SK-N-SH treated with all-trans-retinoic acid at 6 μM for 48 hours (cell line): ENCODE measurements around the gene ANKRD11.

Experiments used
- ATAC-seq: fragments of 200-7000 bp; cut with Tn5 transposase; 3 replicates; pipeline ENCODE4 v1.9.1; 2020; ENCODE audit warnings: mild to moderate bottlenecking, moderate library complexity
- ARNTL ChIP-seq: fragments of 450-650 bp; formaldehyde crosslinking; IDR thresholded peaks from 2 replicates; pipeline ENCODE4 v1.5.0; 2020; ENCODE audit warnings: low read depth, mild to moderate bottlenecking, moderate library complexity, borderline replicate concordance
- CSDC2 ChIP-seq: fragments of 250-450 bp; sonication (Bioruptor Pico); IDR thresholded peaks from 2 replicates; pipeline ENCODE4 v1.5.0; 2020; ENCODE audit warnings: mild to moderate bottlenecking, moderate library complexity
- ESRRG ChIP-seq: fragments of 250-450 bp; sonication (Bioruptor Pico); IDR thresholded peaks from 2 replicates; pipeline ENCODE4 v1.6.1; 2021; ENCODE audit warnings: mild to moderate bottlenecking
- GLIS3 ChIP-seq: fragments of 250-450 bp; sonication (Bioruptor Pico); IDR thresholded peaks from 2 replicates; pipeline ENCODE4 v1.5.0; 2020; ENCODE audit warnings: mild to moderate bottlenecking, moderate library complexity
- ISL1 ChIP-seq: fragments of 250-450 bp; sonication (Bioruptor Pico); IDR thresholded peaks from 2 replicates; pipeline ENCODE4 v2.1.2; 2022; ENCODE audit warnings: mild to moderate bottlenecking, moderate library complexity
- OSR1 ChIP-seq: fragments of 250-450 bp; sonication (Bioruptor Pico); IDR thresholded peaks from 2 replicates; pipeline ENCODE4 v1.8.0; 2022; ENCODE audit warnings: moderate library complexity, mild to moderate bottlenecking, inconsistent platforms
- PPARA ChIP-seq: fragments of 250-450 bp; sonication (Bioruptor Pico); IDR thresholded peaks from 2 replicates; pipeline ENCODE4 v1.5.0; 2020; ENCODE audit warnings: mild to moderate bottlenecking, borderline replicate concordance
- RARB ChIP-seq: fragments of 250-450 bp; sonication (Bioruptor Pico); IDR thresholded peaks from 2 replicates; pipeline ENCODE4 v1.8.0; 2021; ENCODE audit warnings: mild to moderate bottlenecking, moderate library complexity
- TCF4 ChIP-seq: fragments of 250-450 bp; sonication (Bioruptor Pico); IDR thresholded peaks from 2 replicates; pipeline ENCODE4 v1.8.0; 2021; ENCODE audit warnings: mild to moderate bottlenecking, moderate library complexity, borderline replicate concordance
- ZC3H10 ChIP-seq: fragments of 250-450 bp; sonication (Bioruptor Pico); IDR thresholded peaks from 2 replicates; pipeline ENCODE4 v1.5.1; 2021; ENCODE audit warnings: mild to moderate bottlenecking, moderate library complexity
- ZFP3 ChIP-seq: fragments of 250-450 bp; sonication (Bioruptor Pico); IDR thresholded peaks from 2 replicates; pipeline ENCODE4 v1.5.0; 2020; ENCODE audit warnings: mild to moderate bottlenecking, moderate library complexity
- ZNF565 ChIP-seq: fragments of 450-650 bp; formaldehyde crosslinking; conservative IDR thresholded peaks from 2 replicates; pipeline ENCODE4 v1.5.0; 2020; ENCODE audit warnings: low read depth, mild to moderate bottlenecking, moderate library complexity
- ZNF70 ChIP-seq: fragments of 450-650 bp; formaldehyde crosslinking; IDR thresholded peaks from 2 replicates; pipeline ENCODE4 v1.5.0; 2020; ENCODE audit warnings: mild to moderate bottlenecking, moderate library complexity
- ZNF8 ChIP-seq: fragments of 450-650 bp; formaldehyde crosslinking; IDR thresholded peaks from 2 replicates; pipeline ENCODE4 v1.5.0; 2020; ENCODE audit warnings: mild to moderate bottlenecking, moderate library complexity
- TF ChIP-seq, protein P1 (sequence below): fragments of 250-450 bp; sonication (Bioruptor Pico); IDR thresholded peaks from 2 replicates; pipeline ENCODE4 v1.5.0; 2020; ENCODE audit warnings: mild to moderate bottlenecking, moderate library complexity
- TF ChIP-seq, protein P2 (sequence below): fragments of 250-450 bp; sonication (Bioruptor Pico); IDR thresholded peaks from 2 replicates; pipeline ENCODE4 v1.8.0; 2020; ENCODE audit warnings: mild to moderate bottlenecking, moderate library complexity, borderline replicate concordance
- TF ChIP-seq, protein P3 (sequence below): fragments of 250-450 bp; sonication (Bioruptor Pico); IDR thresholded peaks from 2 replicates; pipeline ENCODE4 v1.5.1; 2021; ENCODE audit warnings: mild to moderate bottlenecking, moderate library complexity
- TF ChIP-seq, protein P4 (sequence below): fragments of 250-450 bp; sonication (Bioruptor Pico); IDR thresholded peaks from 2 replicates; pipeline ENCODE4 v1.8.0; 2021; ENCODE audit warnings: low read depth, mild to moderate bottlenecking, moderate library complexity, borderline replicate concordance

The ANKRD11 gene

DNA sequence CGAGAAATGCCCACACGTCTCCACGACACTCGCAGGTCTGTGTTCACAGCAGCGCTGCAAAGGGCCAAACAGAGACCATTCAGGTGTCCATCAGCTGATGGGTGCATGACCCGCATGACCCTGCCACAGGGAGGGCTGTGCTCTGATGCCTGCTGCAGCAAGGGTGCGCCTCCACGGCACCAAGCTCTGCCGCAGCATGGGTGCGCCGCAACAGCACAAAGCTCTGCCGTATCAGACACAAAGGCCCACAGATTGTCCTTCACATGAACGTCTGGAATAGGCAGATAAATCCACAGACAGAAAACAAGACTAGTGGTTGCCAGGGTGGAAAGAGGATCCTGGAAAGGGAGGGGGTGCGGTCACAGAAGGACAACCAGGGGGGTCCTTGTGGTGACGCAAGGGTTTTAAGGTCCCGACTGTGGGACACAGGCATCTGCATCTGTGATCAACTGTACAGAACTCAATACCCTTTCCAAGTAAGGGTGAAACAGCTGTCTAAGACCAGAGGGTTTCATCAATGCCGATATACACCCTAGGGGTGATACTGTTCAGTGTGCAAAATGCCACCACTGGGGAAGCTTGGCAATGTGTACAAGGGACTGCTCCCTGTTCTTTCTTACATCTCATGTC, 121.0 kb downstream of the ANKRD11 start:
- TF ChIP-seq GLIS3 (CRISPR knock-in tag) (no peak), ISL1 (no peak), ZNF8 (CRISPR knock-in tag) (no peak), RARB (no peak), ZNF70 (CRISPR knock-in tag) (no peak), ZNF565 (CRISPR knock-in tag) (no peak), OSR1 (CRISPR knock-in tag) (no peak)
- TF ChIP-seq, protein P1, sequence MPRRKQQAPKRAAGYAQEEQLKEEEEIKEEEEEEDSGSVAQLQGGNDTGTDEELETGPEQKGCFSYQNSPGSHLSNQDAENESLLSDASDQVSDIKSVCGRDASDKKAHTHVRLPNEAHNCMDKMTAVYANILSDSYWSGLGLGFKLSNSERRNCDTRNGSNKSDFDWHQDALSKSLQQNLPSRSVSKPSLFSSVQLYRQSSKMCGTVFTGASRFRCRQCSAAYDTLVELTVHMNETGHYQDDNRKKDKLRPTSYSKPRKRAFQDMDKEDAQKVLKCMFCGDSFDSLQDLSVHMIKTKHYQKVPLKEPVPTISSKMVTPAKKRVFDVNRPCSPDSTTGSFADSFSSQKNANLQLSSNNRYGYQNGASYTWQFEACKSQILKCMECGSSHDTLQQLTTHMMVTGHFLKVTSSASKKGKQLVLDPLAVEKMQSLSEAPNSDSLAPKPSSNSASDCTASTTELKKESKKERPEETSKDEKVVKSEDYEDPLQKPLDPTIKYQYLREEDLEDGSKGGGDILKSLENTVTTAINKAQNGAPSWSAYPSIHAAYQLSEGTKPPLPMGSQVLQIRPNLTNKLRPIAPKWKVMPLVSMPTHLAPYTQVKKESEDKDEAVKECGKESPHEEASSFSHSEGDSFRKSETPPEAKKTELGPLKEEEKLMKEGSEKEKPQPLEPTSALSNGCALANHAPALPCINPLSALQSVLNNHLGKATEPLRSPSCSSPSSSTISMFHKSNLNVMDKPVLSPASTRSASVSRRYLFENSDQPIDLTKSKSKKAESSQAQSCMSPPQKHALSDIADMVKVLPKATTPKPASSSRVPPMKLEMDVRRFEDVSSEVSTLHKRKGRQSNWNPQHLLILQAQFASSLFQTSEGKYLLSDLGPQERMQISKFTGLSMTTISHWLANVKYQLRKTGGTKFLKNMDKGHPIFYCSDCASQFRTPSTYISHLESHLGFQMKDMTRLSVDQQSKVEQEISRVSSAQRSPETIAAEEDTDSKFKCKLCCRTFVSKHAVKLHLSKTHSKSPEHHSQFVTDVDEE = no peak
- TF ChIP-seq, protein P2, sequence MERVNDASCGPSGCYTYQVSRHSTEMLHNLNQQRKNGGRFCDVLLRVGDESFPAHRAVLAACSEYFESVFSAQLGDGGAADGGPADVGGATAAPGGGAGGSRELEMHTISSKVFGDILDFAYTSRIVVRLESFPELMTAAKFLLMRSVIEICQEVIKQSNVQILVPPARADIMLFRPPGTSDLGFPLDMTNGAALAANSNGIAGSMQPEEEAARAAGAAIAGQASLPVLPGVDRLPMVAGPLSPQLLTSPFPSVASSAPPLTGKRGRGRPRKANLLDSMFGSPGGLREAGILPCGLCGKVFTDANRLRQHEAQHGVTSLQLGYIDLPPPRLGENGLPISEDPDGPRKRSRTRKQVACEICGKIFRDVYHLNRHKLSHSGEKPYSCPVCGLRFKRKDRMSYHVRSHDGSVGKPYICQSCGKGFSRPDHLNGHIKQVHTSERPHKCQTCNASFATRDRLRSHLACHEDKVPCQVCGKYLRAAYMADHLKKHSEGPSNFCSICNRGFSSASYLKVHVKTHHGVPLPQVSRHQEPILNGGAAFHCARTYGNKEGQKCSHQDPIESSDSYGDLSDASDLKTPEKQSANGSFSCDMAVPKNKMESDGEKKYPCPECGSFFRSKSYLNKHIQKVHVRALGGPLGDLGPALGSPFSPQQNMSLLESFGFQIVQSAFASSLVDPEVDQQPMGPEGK (CRISPR knock-in tag) = no peak
- TF ChIP-seq, protein P3, sequence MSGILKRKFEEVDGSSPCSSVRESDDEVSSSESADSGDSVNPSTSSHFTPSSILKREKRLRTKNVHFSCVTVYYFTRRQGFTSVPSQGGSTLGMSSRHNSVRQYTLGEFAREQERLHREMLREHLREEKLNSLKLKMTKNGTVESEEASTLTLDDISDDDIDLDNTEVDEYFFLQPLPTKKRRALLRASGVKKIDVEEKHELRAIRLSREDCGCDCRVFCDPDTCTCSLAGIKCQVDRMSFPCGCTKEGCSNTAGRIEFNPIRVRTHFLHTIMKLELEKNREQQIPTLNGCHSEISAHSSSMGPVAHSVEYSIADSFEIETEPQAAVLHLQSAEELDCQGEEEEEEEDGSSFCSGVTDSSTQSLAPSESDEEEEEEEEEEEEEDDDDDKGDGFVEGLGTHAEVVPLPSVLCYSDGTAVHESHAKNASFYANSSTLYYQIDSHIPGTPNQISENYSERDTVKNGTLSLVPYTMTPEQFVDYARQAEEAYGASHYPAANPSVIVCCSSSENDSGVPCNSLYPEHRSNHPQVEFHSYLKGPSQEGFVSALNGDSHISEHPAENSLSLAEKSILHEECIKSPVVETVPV (CRISPR knock-in tag) = no peak
- ATAC-seq = no peak

DNA sequence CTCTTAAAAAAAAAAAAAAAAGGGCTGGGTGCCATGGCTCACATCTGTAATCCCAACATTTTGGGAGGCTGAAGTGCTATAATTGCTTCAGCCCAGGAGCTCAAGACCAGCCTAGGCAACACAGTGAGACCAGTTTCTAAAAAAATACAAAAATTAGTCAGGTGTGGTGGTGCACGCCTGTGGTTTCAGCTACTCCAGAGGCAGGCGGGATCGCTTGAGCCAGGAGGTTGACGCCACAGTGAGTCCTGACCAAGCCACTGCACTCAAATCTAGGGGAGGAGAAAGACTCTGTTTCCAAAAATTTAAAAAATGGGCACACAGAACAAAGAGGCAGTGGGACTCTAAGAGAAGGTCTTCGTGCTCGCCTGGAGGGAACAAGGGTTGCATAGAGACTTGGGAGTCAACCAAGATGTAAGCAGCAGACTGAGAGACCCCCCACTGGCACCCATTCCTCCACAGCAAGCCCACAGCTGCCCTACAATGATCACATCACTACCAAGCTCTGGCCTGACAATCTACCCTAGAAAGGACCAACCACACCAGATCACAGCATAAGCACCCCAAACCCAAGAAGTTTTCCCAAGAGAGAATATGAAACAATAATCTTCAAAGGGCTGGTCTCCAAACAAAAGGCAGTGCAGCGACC, 121.6 kb downstream of the ANKRD11 start:
- no peak for ATAC-seq
- no peak for TF ChIP-seq TCF4 (CRISPR knock-in tag)
- TF ChIP-seq ZC3H10 = no peak
- TF ChIP-seq, protein P4, sequence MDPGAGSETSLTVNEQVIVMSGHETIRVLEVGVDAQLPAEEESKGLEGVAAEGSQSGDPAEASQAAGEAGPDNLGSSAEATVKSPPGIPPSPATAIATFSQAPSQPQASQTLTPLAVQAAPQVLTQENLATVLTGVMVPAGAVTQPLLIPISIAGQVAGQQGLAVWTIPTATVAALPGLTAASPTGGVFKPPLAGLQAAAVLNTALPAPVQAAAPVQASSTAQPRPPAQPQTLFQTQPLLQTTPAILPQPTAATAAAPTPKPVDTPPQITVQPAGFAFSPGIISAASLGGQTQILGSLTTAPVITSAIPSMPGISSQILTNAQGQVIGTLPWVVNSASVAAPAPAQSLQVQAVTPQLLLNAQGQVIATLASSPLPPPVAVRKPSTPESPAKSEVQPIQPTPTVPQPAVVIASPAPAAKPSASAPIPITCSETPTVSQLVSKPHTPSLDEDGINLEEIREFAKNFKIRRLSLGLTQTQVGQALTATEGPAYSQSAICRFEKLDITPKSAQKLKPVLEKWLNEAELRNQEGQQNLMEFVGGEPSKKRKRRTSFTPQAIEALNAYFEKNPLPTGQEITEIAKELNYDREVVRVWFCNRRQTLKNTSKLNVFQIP (CRISPR knock-in tag) = no peak
- no peak for TF ChIP-seq PPARA
- TF ChIP-seq ARNTL (CRISPR knock-in tag) = no peak
- TF ChIP-seq ESRRG (CRISPR knock-in tag) = no peak
- TF ChIP-seq ZNF8 (CRISPR knock-in tag) = no peak
- TF ChIP-seq ZFP3 (CRISPR knock-in tag) = no peak
- TF ChIP-seq, protein P2 (CRISPR knock-in tag) = no peak
- TF ChIP-seq, protein P1 = no peak
- TF ChIP-seq CSDC2 (CRISPR knock-in tag) = no peak
